Right lobe of liver (tissue), 4 donors: ENCODE data around the gene DAB2.

Experiments used
- CTCF ChIP-seq, 4 donors: fragments of 200-600 bp in 3 of 4; fragments of 450-650 bp in 1 of 4; IDR thresholded peaks; one replicate each; pipeline versions ENCODE4 v1.5.1 to v1.8.0; 2016 to 2022; ENCODE audit warnings: antibody characterized with exemption in 4 of 4, mild to moderate bottlenecking in 2 of 4
- POLR2A ChIP-seq: fragments of 450-650 bp; IDR thresholded peaks from one replicate; pipeline ENCODE4 v1.6.1; 2017; ENCODE audit warnings: antibody characterized with exemption, mild to moderate bottlenecking
- donor health status: DM: no; HTN: no; CAD: no.
- donor health status: DM: no; HTN: no; CAD: no.
- donor health status: DM: no; HTN: yes; CAD: no.

GRCh38 chr5:39384271-39384670 is 40.5 kb downstream of the DAB2 start:
- no peak for TF ChIP-seq CTCF (IDR thresholded peaks at IDR 0.05)
- no peak for TF ChIP-seq POLR2A
